HG03565 (cell line): ENCODE measurements around the gene HDHD5.

Source experiments
- ATAC-seq: cut with Tn5 transposase; IDR thresholded peaks from one replicate; pipeline ENCODE4 v1.9.1; 2021; ENCODE audit warnings: mild to moderate bottlenecking, moderate library complexity; ENCODE audit not compliant: unreplicated experiment

Gene HDHD5

GRCh38 chr22:17106785-17107546 lies 52.1 kb downstream of the HDHD5 start:
- ATAC-seq: no peak

- ATAC-seq: no peak
These were observed 52.8 kb downstream of the HDHD5 start for GRCh38 chr22:17106161-17106784.

- no peak for ATAC-seq
These were observed 53.6 kb downstream of the HDHD5 start for GRCh38 chr22:17105143-17106129.

- ATAC-seq: no peak
These were observed 54.6 kb downstream of the HDHD5 start for GRCh38 chr22:17104336-17104935.

GRCh38 chr22:17103351-17103750 lies 55.7 kb downstream of the HDHD5 start:
- no peak for ATAC-seq

GRCh38 chr22:17102297-17102667 lies 56.8 kb downstream of the HDHD5 start:
- ATAC-seq: no peak

GRCh38 chr22:17101475-17102296 lies 57.4 kb downstream of the HDHD5 start:
- ATAC-seq: no peak

- no peak for ATAC-seq
These were observed 58.5 kb downstream of the HDHD5 start for GRCh38 chr22:17100621-17101020.

- no peak for ATAC-seq
These were observed 60.7 kb downstream of the HDHD5 start for GRCh38 chr22:17098379-17098819.

GRCh38 chr22:17097701-17098100 lies 61.4 kb downstream of the HDHD5 start:
- no peak for ATAC-seq

GRCh38 chr22:17097062-17097461 lies 62.0 kb downstream of the HDHD5 start:
- no peak for ATAC-seq

GRCh38 chr22:17096071-17096470 lies 63.0 kb downstream of the HDHD5 start:
- no peak for ATAC-seq

- ATAC-seq: no peak
These were observed 63.5 kb downstream of the HDHD5 start for GRCh38 chr22:17095538-17095937.

GRCh38 chr22:17093081-17093480 lies 66.0 kb downstream of the HDHD5 start:
- ATAC-seq: no peak

- no peak for ATAC-seq
These were observed 67.2 kb downstream of the HDHD5 start for GRCh38 chr22:17091851-17092250.

- no peak for ATAC-seq
These were observed 68.5 kb downstream of the HDHD5 start for GRCh38 chr22:17090550-17090949.
